Activated CD4-positive, alpha-beta memory T cell treated with anti-CD3 and anti-CD28 coated beads for 36 hours (primary cell): ENCODE data around the gene FBXL13. TPM values are rescaled to one million over a fixed set of nuclear protein-coding genes. Genes with fewer than 3 reads are reported as not detected.
"Not testable (repeated sequence)": the region's sequence is repeated elsewhere in the genome, so short reads cannot be mapped to it uniquely, and the experiment has no call there.

ENCODE experiments used
- CTCF ChIA-PET: fragments of 350-600 bp; sonication (Branson Sonifier 250); formaldehyde crosslinking; loops from one replicate; lab custom pipeline; 2021; ENCODE audit warnings: antibody characterized with exemption, inconsistent platforms; lab: Charles Lee
- POLR2A ChIA-PET: fragments of 350-600 bp; sonication (Branson Sonifier 250); formaldehyde crosslinking; loops from one replicate; lab custom pipeline; 2021; ENCODE audit warnings: antibody characterized with exemption; lab: Charles Lee
- DNase-seq: peaks from one replicate; pipeline ENCODE4 v3.0.0-alpha.2; 2020
- H3K27ac Mint-ChIP-seq: one replicate; pipeline ENCODE4 v1.8.0; 2021; ENCODE audit warnings: mixed read lengths
- H3K27me3 Mint-ChIP-seq: one replicate; pipeline ENCODE4 v1.8.0; 2021; ENCODE audit warnings: mixed read lengths
- H3K36me3 Mint-ChIP-seq: one replicate; pipeline ENCODE4 v1.8.0; 2021; ENCODE audit warnings: mixed read lengths
- H3K4me1 Mint-ChIP-seq: one replicate; pipeline ENCODE4 v1.8.0; 2021; ENCODE audit warnings: low read depth, mixed read lengths
- H3K4me3 Mint-ChIP-seq: one replicate; pipeline ENCODE4 v1.8.0; 2021; ENCODE audit warnings: mild to moderate bottlenecking, mixed read lengths
- H3K9me3 Mint-ChIP-seq: one replicate; pipeline ENCODE4 v1.8.0; 2021; ENCODE audit warnings: mixed read lengths
- intact Hi-C: fragments of 100-400 bp; cut with micrococcal nuclease; formaldehyde crosslinking; loops from one replicate; pipeline ENCODE4 v1.15.1; 2023
- total RNA-seq, 2 experiments: library from RNA; stranded (reverse); gene quantifications; one replicate each; pipeline ENCODE4 v1.2.3, GENCODE V29; 2021

FBXL13 gene
- total RNA-seq, 2 experiments from 2014 or later, result 0.45 to 0.63 TPM

DNA sequence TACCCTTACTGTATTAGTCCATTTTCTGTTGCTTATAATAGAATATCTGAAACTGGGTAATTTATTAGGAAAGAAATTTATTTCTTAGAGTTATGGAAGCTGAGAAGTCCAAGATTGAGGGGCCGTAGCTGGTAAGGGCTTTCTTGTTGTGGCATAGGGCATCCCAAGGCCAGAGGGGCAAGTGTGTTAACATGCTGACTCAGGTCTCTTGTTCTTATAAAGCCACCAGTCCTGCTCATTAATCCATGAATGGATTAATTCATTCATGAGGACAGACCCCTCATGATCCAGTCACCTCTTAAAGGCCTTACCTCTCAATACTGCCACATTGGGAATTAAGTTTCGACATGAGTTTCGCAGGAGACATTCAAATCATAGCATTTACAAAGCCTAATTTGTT, 2.7 kb upstream of the FBXL13 start:
- intact Hi-C loops, result loop anchor here (10.0 kb wide), 2 partner anchors 203 to 327 kb away; no protein-coding TSS in a partner anchor
- peaks cover 4% of the 10 kb centered on the region for H3K36me3 Mint-ChIP-seq
- DNase-seq, result no peak
- H3K4me3 Mint-ChIP-seq, result no peak overlapping the region
- POLR2A ChIA-PET, result no interaction called here
- H3K27me3 Mint-ChIP-seq, result no peaks in the 10 kb centered on the region
- no peak overlapping the region for H3K27ac Mint-ChIP-seq
- CTCF ChIA-PET, result interaction anchor here (0.6 kb wide), 1 partner anchor 1805 kb away, joined by 4 read pairs; no protein-coding TSS in a partner anchor
- H3K9me3 Mint-ChIP-seq, result no peaks in the 10 kb centered on the region
- peaks cover 42% of the 10 kb centered on the region for H3K4me1 Mint-ChIP-seq

DNA sequence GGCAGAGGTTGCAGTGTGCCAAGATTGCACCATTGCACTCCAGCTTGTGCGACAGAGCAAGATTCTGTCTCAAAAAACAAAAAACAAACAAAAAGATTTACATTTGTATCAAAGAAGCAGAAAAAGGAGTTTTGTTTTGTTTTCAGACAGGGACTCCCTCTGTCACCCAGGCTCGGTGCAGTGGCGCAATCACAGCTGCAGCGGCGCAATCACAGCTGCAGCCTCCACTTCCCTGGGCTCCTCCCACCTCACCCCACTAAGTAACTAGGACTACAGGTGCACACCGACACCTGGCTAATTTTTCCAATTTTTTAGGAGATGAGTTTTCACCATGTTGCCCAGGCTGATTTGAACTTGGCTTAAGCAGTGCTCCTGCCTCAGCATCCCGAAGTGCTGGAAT, 2.2 kb upstream of the FBXL13 start:
- H3K36me3 Mint-ChIP-seq, result peaks cover 4% of the 10 kb centered on the region
- intact Hi-C loops, result loop anchor here (10.0 kb wide), 2 partner anchors 202 to 328 kb away; no protein-coding TSS in a partner anchor
- ChIA-PET POLR2A (no interaction called here), CTCF (interaction anchor here (3.1 kb wide), 1 partner anchor 14 kb away, joined by 12 read pairs; no protein-coding TSS in a partner anchor)
- H3K4me3 Mint-ChIP-seq, result no peak overlapping the region
- peaks cover 41% of the 10 kb centered on the region for H3K4me1 Mint-ChIP-seq
- no peaks in the 10 kb centered on the region for H3K27me3 Mint-ChIP-seq
- no peaks in the 10 kb centered on the region for H3K9me3 Mint-ChIP-seq
- H3K27ac Mint-ChIP-seq, result no peak overlapping the region
- no peak for DNase-seq

DNA sequence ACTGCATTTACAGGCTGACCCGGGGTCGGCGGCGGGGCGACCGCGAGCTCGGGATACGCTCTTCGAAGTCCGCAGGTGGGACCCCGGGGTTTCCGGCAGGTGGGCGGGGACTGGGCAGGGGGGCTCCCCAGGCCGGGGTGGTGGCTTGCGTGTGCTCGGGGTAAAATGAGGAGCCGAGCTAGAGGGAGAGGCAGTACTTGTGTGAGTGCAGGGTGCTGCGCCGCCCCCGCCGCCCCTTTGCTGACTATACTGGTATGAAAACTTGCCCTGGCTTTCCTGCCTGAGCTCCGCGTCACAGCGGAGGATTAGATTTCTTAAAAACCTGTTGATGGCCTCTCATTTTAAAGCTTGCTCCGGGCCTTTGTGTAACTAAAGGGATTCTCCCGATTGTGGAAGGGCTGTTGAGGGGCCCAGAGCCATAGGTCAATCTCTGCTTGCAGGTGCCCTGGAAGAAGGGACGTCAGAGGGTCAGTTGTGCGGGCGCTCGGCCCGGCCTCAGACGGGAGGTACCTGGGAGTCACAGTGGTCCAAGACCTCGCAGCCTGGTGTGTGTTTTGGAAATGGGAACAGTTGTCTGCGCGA, 832 bp upstream of the FBXL13 start:
- Mint-ChIP-seq H3K4me1 (peaks cover 41% of the 10 kb centered on the region), H3K27me3 (no peaks in the 10 kb centered on the region), H3K27ac (peak overlapping the region; percentile 88), H3K9me3 (no peaks in the 10 kb centered on the region), H3K36me3 (peaks cover 4% of the 10 kb centered on the region), H3K4me3 (peak overlapping the region; percentile 95)
- peak; percentile 86 for DNase-seq
- CTCF ChIA-PET, result interaction anchor here (0.9 to 3.1 kb wide), 5 partner anchors 13 to 327 kb away, joined by 3 to 12 read pairs (median 4); partner anchors contain the start of genes FAM185A and NAPEPLD
- intact Hi-C loops, result loop anchor here (1.0 to 10.0 kb wide), 5 partner anchors 74 to 329 kb away; partner anchors contain the start of gene NAPEPLD
- POLR2A ChIA-PET, result interaction anchor here (0.6 to 2.0 kb wide), 9 partner anchors 9 to 327 kb away, joined by 3 to 9 read pairs (median 4); partner anchors contain the start of genes FAM185A, NAPEPLD and PSMC2

DNA sequence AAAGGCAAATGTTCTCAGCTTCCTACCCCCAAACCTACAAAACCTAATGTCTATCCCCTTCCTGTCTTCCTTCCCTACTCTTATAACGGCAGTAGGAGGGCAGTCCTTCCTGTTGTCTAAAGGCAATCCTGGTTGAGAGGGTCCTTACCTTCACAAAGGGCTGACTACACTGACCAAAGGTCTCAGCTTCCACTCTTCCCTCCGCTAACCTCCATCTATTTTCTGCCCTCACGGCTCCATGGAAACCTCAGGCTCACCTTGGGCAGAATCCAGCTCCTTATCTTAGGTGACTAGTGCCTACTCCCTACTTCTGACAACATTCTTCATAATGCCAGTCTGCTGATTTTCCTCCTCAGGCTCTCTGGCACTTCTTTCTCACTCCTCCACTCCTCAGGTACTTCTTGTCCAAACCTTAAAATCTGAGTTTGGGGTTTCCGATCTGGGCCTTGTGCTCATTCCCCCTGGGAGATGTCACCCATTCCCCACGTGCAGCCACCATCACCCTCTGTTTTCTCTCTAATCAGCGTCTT, 542 bp downstream of the FBXL13 start:
- intact Hi-C loops, result loop anchor here (2.0 to 10.0 kb wide), 5 partner anchors 199 to 331 kb away; partner anchors contain the start of gene FAM185A
- H3K4me3 Mint-ChIP-seq, result peak overlapping the region; percentile 93
- no peaks in the 10 kb centered on the region for H3K9me3 Mint-ChIP-seq
- H3K27ac Mint-ChIP-seq, result peak overlapping the region; percentile 74
- no peaks in the 10 kb centered on the region for H3K27me3 Mint-ChIP-seq
- H3K4me1 Mint-ChIP-seq, result peaks cover 37% of the 10 kb centered on the region
- POLR2A ChIA-PET, result interaction anchor here (0.6 to 1.2 kb wide), 3 partner anchors 206 to 343 kb away, joined by 3 to 8 read pairs (median 3); partner anchors contain the start of gene FAM185A
- H3K36me3 Mint-ChIP-seq, result peaks cover 1% of the 10 kb centered on the region
- DNase-seq, result no peak
- CTCF ChIA-PET, result interaction anchor here (1.7 to 3.1 kb wide), 2 partner anchors 12 to 325 kb away, joined by 9 to 12 read pairs; partner anchors contain the start of gene FAM185A

DNA sequence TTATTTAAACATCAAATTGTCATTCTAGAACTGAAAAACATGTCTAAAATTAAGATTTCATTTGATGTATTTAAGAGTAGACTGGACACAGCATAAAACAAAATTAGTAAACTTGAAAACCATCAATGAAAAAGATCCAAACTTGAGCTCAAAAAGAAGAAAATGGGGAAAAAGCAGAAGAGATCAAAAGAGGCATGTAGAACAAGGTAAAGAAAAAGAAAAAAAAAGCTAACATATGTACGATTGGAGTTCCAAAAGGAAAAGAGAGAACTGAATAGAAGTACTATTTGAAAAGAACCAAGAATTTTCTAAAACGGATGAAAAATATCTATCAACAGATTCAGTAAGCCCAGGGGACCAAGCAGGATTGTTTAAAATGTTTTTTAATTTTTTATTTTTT, 3.6 kb downstream of the FBXL13 start:
- H3K4me3 Mint-ChIP-seq, result no peak overlapping the region
- no peaks in the 10 kb centered on the region for H3K36me3 Mint-ChIP-seq
- peaks cover 23% of the 10 kb centered on the region for H3K4me1 Mint-ChIP-seq
- ChIA-PET CTCF (interaction anchor here (1.0 kb wide), 1 partner anchor 9 kb away, joined by 4 read pairs; no protein-coding TSS in a partner anchor), POLR2A (no interaction called here)
- H3K9me3 Mint-ChIP-seq, result no peaks in the 10 kb centered on the region
- no peak for DNase-seq
- intact Hi-C loops, result loop anchor here (5.0 to 10.0 kb wide), 3 partner anchors 196 to 334 kb away; partner anchors contain the start of gene FAM185A
- no peaks in the 10 kb centered on the region for H3K27me3 Mint-ChIP-seq
- H3K27ac Mint-ChIP-seq, result no peak overlapping the region

DNA sequence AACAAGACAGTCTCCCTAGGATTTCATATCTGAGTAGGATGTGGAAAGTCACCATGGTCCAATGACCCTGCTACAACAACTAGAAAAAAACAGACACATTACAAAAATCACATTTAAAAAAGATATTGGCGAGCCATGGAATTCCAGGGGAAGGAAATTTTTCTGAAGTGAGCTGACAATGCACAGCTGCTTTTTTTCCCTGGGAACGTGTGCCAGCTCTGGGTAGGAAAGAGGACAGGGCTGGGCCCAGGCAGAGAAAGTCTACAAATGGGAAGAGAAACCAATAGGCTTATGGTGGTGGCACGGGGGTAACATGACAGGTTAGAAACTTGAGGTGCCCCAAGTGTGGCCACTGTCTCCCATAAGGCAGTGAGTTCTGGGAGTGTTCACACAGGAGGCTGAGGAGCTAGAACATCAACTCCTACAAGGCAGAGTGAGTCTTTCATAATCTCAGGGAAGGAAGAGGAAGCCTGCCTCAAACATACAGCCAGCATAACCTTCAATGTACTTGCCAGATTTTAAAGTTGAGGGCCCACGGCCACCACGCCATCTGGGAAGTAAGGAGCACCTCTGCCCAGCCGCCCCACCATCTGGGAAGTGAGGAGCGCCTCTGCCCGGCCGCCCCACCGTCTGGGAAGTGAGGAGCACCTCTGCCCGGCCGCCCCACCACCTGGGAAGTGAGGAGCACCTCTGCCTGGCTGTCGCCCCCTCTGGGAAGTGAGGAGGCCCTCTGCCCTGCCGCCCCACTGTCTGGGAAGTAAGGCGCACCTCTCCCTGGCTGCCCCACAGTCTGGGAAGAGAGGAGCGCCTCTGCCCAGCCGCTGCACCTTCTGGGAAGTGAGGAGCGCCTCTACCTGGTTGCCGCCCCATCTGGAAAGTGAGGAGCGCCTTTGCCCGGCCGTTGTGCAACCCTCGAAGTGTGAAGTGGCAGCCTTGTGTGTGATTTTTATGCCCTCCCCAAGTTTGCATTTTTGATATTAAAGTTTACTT, 5.9 kb downstream of the FBXL13 start:
- intact Hi-C loops, result no loop called here
- no peak for DNase-seq
- H3K9me3 Mint-ChIP-seq, result no peaks in the 10 kb centered on the region
- no peak overlapping the region for H3K4me3 Mint-ChIP-seq
- no peaks in the 10 kb centered on the region for H3K27me3 Mint-ChIP-seq
- no peaks in the 10 kb centered on the region for H3K36me3 Mint-ChIP-seq
- peaks cover 8% of the 10 kb centered on the region for H3K4me1 Mint-ChIP-seq
- CTCF ChIA-PET, result no interaction called here
- H3K27ac Mint-ChIP-seq, result no peak overlapping the region
- POLR2A ChIA-PET, result no interaction called here

DNA sequence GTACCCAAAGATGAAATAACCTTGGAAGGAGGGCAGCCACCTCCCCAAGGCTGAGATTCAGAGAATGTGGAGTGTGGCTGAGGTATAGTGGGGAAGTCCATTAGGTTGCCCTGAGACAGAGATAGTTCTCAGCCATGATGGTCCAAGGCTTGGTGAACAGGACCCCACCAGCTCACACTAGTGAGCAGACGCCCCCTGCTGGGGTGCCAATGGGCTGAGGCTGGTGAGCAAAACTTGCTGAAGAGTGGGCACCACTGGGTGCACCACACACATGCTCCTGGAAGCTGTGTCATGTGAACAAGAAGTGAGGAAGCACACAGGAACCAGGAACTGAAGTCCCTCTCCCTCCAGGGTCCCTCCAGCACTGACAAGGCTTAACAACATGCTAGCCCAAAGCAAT, 8.9 kb downstream of the FBXL13 start:
- no peak overlapping the region for H3K4me3 Mint-ChIP-seq
- H3K36me3 Mint-ChIP-seq, result no peaks in the 10 kb centered on the region
- intact Hi-C loops, result no loop called here
- no peaks in the 10 kb centered on the region for H3K4me1 Mint-ChIP-seq
- no peak overlapping the region for H3K27ac Mint-ChIP-seq
- no peaks in the 10 kb centered on the region for H3K9me3 Mint-ChIP-seq
- ChIA-PET CTCF (interaction anchor here (1.3 kb wide), 1 partner anchor 14 kb away, joined by 4 read pairs; no protein-coding TSS in a partner anchor), POLR2A (interaction anchor here (1.5 kb wide), 1 partner anchor 10 kb away, joined by 9 read pairs; the partner anchor contains the start of genes ARMC10 and FBXL13)
- no peaks in the 10 kb centered on the region for H3K27me3 Mint-ChIP-seq
- peak; percentile 61 for DNase-seq

DNA sequence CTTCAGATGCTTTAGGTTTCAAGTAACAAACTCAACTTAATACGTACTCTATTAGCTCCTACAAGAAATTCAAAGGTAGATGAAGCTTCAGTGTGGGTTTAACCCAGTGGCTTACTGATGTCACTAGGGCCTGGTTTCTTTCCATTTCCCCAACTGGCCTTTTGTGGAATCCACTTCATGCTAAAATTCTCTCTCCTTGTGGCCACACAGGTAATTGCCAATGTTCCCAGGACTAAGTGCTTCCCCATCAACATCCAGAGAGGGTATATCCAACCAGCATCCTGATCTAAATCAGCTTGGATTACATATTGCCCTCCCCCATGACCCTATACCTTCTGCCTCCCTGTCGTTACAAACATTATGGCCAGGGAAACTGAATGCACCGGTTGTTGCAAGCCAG, 10.7 kb downstream of the FBXL13 start:
- ChIA-PET CTCF (no interaction called here), POLR2A (no interaction called here)
- no peaks in the 10 kb centered on the region for H3K4me1 Mint-ChIP-seq
- H3K9me3 Mint-ChIP-seq, result no peaks in the 10 kb centered on the region
- H3K4me3 Mint-ChIP-seq, result no peak overlapping the region
- no peak overlapping the region for H3K27ac Mint-ChIP-seq
- intact Hi-C loops, result loop anchor here (2.0 kb wide), 1 partner anchor 305 kb away; no protein-coding TSS in a partner anchor
- DNase-seq, result no peak
- H3K36me3 Mint-ChIP-seq, result no peaks in the 10 kb centered on the region
- no peaks in the 10 kb centered on the region for H3K27me3 Mint-ChIP-seq

DNA sequence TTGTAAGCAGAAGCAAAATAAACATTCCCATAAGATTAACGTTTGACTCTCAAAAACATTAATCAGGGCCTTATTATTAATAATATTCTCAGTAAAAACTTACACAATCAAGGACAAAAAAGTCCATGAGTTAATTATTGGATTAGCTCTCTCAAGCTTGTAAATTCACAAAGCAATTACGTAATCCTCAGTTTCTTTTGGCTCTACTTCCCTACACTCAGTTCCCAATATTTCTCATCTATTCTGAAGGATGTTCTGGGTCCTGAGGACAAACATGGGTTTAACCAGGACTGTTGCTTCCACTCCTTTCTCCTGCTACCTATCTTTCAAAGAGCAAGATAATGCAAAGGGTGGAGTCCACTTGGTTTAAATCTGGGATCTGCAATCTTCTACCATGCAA, 15.1 kb downstream of the FBXL13 start:
- Mint-ChIP-seq H3K36me3 (peaks cover 2% of the 10 kb centered on the region), H3K4me1 (no peaks in the 10 kb centered on the region), H3K4me3 (no peak overlapping the region), H3K27ac (no peak overlapping the region), H3K9me3 (no peaks in the 10 kb centered on the region), H3K27me3 (no peaks in the 10 kb centered on the region)
- ChIA-PET CTCF (interaction anchor here (1.2 kb wide), 1 partner anchor 212 kb away, joined by 3 read pairs; no protein-coding TSS in a partner anchor), POLR2A (no interaction called here)
- DNase-seq, result no peak
- intact Hi-C loops, result no loop called here

DNA sequence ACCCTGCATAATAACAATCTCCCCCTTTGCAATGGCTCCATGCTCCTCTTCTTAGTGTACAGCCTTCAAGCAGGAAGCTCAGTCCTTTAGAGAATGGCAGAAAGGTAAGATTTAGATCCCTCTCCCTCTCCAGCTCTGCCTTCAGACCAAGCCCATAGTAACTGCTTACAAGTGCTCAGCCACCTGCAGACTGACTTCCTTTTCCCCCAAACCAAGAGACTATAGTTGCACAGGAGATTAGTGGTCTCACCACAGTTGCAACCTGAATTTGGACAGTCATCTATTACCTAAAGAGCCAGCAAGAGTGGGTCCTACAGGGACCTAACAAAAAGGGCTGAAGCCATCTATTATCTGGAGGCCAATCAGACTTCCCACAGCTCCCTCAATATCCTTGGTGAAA, 16.5 kb downstream of the FBXL13 start:
- Mint-ChIP-seq H3K4me1 (no peaks in the 10 kb centered on the region), H3K36me3 (peaks cover 3% of the 10 kb centered on the region), H3K4me3 (no peak overlapping the region), H3K9me3 (no peaks in the 10 kb centered on the region), H3K27me3 (no peaks in the 10 kb centered on the region), H3K27ac (no peak overlapping the region)
- POLR2A ChIA-PET, result no interaction called here
- no peak for DNase-seq
- intact Hi-C loops, result no loop called here
- CTCF ChIA-PET, result no interaction called here

DNA sequence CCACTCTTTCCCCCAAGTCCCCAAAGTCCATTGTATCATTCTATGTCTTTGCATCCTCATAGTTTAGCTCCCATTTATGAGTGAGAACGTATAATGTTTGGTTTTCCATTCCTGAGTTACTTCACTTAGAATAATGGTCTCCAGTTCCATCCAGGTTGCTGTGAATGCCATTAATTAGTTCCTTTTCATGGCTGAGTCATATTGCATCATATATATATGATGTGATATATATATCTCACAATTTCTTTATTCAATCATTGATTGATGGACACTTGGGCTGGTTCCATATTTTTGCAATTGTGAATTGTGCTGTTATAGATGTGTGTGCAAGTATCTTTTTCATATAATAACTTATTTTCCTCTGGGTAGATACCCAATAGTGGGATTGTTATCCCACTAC, 18.6 kb downstream of the FBXL13 start:
- H3K9me3 Mint-ChIP-seq, CTCF ChIA-PET, H3K4me3 Mint-ChIP-seq, POLR2A ChIA-PET, DNase-seq, H3K4me1 Mint-ChIP-seq, H3K27ac Mint-ChIP-seq, H3K36me3 Mint-ChIP-seq, H3K27me3 Mint-ChIP-seq, intact Hi-C loops: not testable (repeated sequence)
